Cardiac fibroblast (primary cell): ENCODE data around the gene NTNG1.

Experiments
- DNase-seq, 2 donors: peaks; one replicate each; pipeline versions ENCODE4 v3.0.0 to v3.0.0-alpha.2; 2010; ENCODE audit warnings: low read depth in 2 of 2
- H3K4me3 ChIP-seq, 2 donors: replicated peaks in 1 of 2; 1 replicate in 1 of 2; 2 replicates in 1 of 2; pipeline ENCODE4 v1.5.1; 2011; ENCODE audit warnings: low read depth in 2 of 2, low read length in 2 of 2, mild to moderate bottlenecking in 2 of 2, moderate library complexity in 1 of 2
- CTCF ChIP-seq: IDR thresholded peaks from one replicate; pipeline ENCODE4 v1.5.1; 2011; ENCODE audit warnings: low read depth, mild to moderate bottlenecking, low read length, inconsistent platforms

The NTNG1 gene

GRCh38 chr1:107344836-107345235 is 204.0 kb downstream of the NTNG1 start:
- no peak overlapping the region for H3K4me3 ChIP-seq
- no peak for DNase-seq
- TF ChIP-seq CTCF, result no peak

- no peak for TF ChIP-seq CTCF
- no peak for DNase-seq
- H3K4me3 ChIP-seq, result no peak overlapping the region
These were observed 212.0 kb downstream of the NTNG1 start for GRCh38 chr1:107352850-107353249.

- TF ChIP-seq CTCF, result no peak
- DNase-seq, result no peak
These were observed 216.5 kb downstream of the NTNG1 start for GRCh38 chr1:107357376-107357775.

GRCh38 chr1:107358619-107359327 is 217.9 kb downstream of the NTNG1 start:
- DNase-seq, result no peak
- no peak for TF ChIP-seq CTCF
- H3K4me3 ChIP-seq, result no peak overlapping the region

More at GRCh38 chr1:107357376-107357775, 216.5 kb downstream of the NTNG1 start:
- no peak overlapping the region for H3K4me3 ChIP-seq

GRCh38 chr1:107359472-107360241 is 218.8 kb downstream of the NTNG1 start:
- no peak overlapping the region for H3K4me3 ChIP-seq
- no peak for TF ChIP-seq CTCF

GRCh38 chr1:107362468-107363140 is 221.8 kb downstream of the NTNG1 start:
- H3K4me3 ChIP-seq, result no peak overlapping the region
- no peak for TF ChIP-seq CTCF
- DNase-seq, result no peak

More at GRCh38 chr1:107359472-107360241, 218.8 kb downstream of the NTNG1 start:
- no peak for DNase-seq
